BE2C (cell line): Measurements from ENCODE around the gene SEC22C.

Experiments used
- DNase-seq: peaks from one replicate; pipeline ENCODE4 v3.0.0-alpha.2; 2020
- H3K27me3 ChIP-seq: fragments of 250-450 bp; sonication (Bioruptor Pico); 2 replicates; pipeline ENCODE4 v1.5.1; 2020; ENCODE audit warnings: mild to moderate bottlenecking
- H3K36me3 ChIP-seq: fragments of 250-450 bp; sonication (Bioruptor Pico); 2 replicates; pipeline ENCODE4 v1.5.1; 2020; ENCODE audit warnings: mild to moderate bottlenecking
- H3K4me1 ChIP-seq: fragments of 250-450 bp; sonication (Bioruptor Pico); 2 replicates; pipeline ENCODE4 v1.5.1; 2020
- H3K4me3 ChIP-seq: 2 replicates; pipeline ENCODE4 v1.5.1; 2011; ENCODE audit warnings: low read depth, low read length
- H3K9me3 ChIP-seq: fragments of 250-450 bp; sonication (Bioruptor Pico); 2 replicates; pipeline ENCODE4 v1.5.1; 2020
- CTCF ChIP-seq: IDR thresholded peaks from 2 replicates; pipeline ENCODE4 v1.5.1; 2012; ENCODE audit warnings: mild to moderate bottlenecking, low read depth, low read length

Gene SEC22C

GRCh38 chr3:42498034-42498433, 83.7 kb downstream of the SEC22C start:
- H3K4me3 ChIP-seq = no peak overlapping the region
- peaks cover 17% of the 10 kb centered on the region for H3K27me3 ChIP-seq
- H3K36me3 ChIP-seq = no peaks in the 10 kb centered on the region
- no peak for DNase-seq
- TF ChIP-seq CTCF = no peak
- H3K4me1 ChIP-seq = no peaks in the 10 kb centered on the region; the same call in 1 of the 2 replicates
- H3K9me3 ChIP-seq = no peaks in the 10 kb centered on the region
